Left ventricle myocardium superior (tissue), 1 donor: ENCODE results near the gene PODXL2. TPM values are rescaled to one million over a fixed set of nuclear protein-coding genes. Genes with fewer than 3 reads are reported as not detected.

Experiments
- ATAC-seq: fragments of 200-7000 bp; cut with Tn5 transposase; one replicate; pipeline ENCODE4 v1.9.1; 2020; ENCODE audit warnings: mild to moderate bottlenecking, moderate library complexity
- DNase-seq: peaks from one replicate; pipeline ENCODE4 v3.0.0-alpha.2; 2020
- intact Hi-C: fragments of 100-400 bp; cut with micrococcal nuclease; formaldehyde crosslinking; loops from one replicate; pipeline ENCODE4 v1.11.0; 2022
- long read RNA-seq: library from polyadenylated mRNA; unstranded; transcript quantifications from one replicate; pipeline ENCODE4 v2.0.0, GENCODE V29; 2021
- total RNA-seq: library from RNA; stranded (reverse); fragmentation: NEBNext Ultra II Directional; extraction: Animal tissue kit (Norgen Biotek cat#: 25700); gene quantifications from one replicate; pipeline ENCODE4 v1.2.1, GENCODE V29; 2021
- donor health status: DM: no; HTN: yes; CAD: no; lungs with severe emphysema.

The PODXL2 gene
- total RNA-seq = 1.5 TPM
- long read RNA-seq, transcript PODXL2-201 (8 exons, 2,186 nt) = major isoform, 5 of 5 reads
- long read RNA-seq, partial matches to known transcripts = 0 of 5 reads
- long read RNA-seq, other reads (novel, unspliced or antisense) = 0 of 5 reads

GRCh38 chr3:127628788-127629466 lies at the start of gene PODXL2:
Gene PODXL2, plus strand, starts transcription at chr3:127629185. Its CDS starts 35 bp downstream, at chr3:127629220.
- intact Hi-C loops = no loop called here

GRCh38 chr3:127580327-127581060 lies 48.5 kb upstream of the PODXL2 start:
- intact Hi-C loops = no loop called here
- no peak for ATAC-seq
- DNase-seq = no peak

More at GRCh38 chr3:127628788-127629466, at the start of gene PODXL2:
- DNase-seq (peak; percentile 78), ATAC-seq (peak; percentile 86)

GRCh38 chr3:127584734-127585133 lies 44.3 kb upstream of the PODXL2 start:
- intact Hi-C loops = no loop called here
- no peak for ATAC-seq
- DNase-seq = no peak

GRCh38 chr3:127585163-127585812 lies 43.7 kb upstream of the PODXL2 start:
- no peak for DNase-seq
- intact Hi-C loops = no loop called here
- ATAC-seq = no peak

- DNase-seq = no peak
- no peak for ATAC-seq
- intact Hi-C loops = no loop called here
These were observed 43.1 kb upstream of the PODXL2 start for GRCh38 chr3:127585813-127586413.

GRCh38 chr3:127587876-127588275 lies 41.1 kb upstream of the PODXL2 start:
- no peak for ATAC-seq
- DNase-seq = no peak
- intact Hi-C loops = no loop called here

- ATAC-seq (no peak), DNase-seq (no peak)
- intact Hi-C loops = no loop called here
These were observed 40.0 kb upstream of the PODXL2 start for GRCh38 chr3:127588806-127589577.

GRCh38 chr3:127589600-127590281 lies 39.2 kb upstream of the PODXL2 start:
- peak; percentile 60 for DNase-seq
- intact Hi-C loops = no loop called here

GRCh38 chr3:127590282-127590592 lies 38.7 kb upstream of the PODXL2 start:
- no peak for DNase-seq
- intact Hi-C loops = no loop called here
- ATAC-seq = peak; percentile 72

More at GRCh38 chr3:127589600-127590281, 39.2 kb upstream of the PODXL2 start:
- peak; percentile 21 for ATAC-seq

GRCh38 chr3:127590593-127591465 lies 38.2 kb upstream of the PODXL2 start, which contains the start of gene TPRA1:
Gene TPRA1, minus strand, starts transcription at chr3:127590733. Its CDS starts 10,587 bp downstream, at chr3:127580146.
- peak; percentile 91 for ATAC-seq
- intact Hi-C loops = no loop called here

GRCh38 chr3:127593178-127593577 lies 35.8 kb upstream of the PODXL2 start:
- ATAC-seq (no peak), DNase-seq (no peak)
- intact Hi-C loops = no loop called here

More at GRCh38 chr3:127590593-127591465, 38.2 kb upstream of the PODXL2 start, which contains the start of gene TPRA1:
- peak; percentile 90 for DNase-seq

- intact Hi-C loops = no loop called here
- ATAC-seq (no peak), DNase-seq (no peak)
These were observed 33.7 kb upstream of the PODXL2 start for GRCh38 chr3:127595303-127595702.

GRCh38 chr3:127597020-127597771 lies 31.8 kb upstream of the PODXL2 start:
- intact Hi-C loops = no loop called here
- ATAC-seq (no peak), DNase-seq (no peak)

- intact Hi-C loops = no loop called here
- ATAC-seq (no peak), DNase-seq (no peak)
These were observed 30.0 kb upstream of the PODXL2 start for GRCh38 chr3:127598841-127599570.

- DNase-seq (no peak), ATAC-seq (no peak)
- intact Hi-C loops = no loop called here
These were observed 28.1 kb upstream of the PODXL2 start for GRCh38 chr3:127600749-127601456.
